Kidney (tissue), 14 donors: Measurements from ENCODE around the gene FHL1. TPM values are rescaled to one million over a fixed set of nuclear protein-coding genes. Genes with fewer than 3 reads are reported as not detected.
A peak's percentile ranks its signal among the peaks of the same experiment; 100 is the strongest.
"Not testable (repeated sequence)": the region's sequence is repeated elsewhere in the genome, so short reads cannot be mapped to it uniquely, and the experiment has no call there.

Source experiments
- DNase-seq, 5 donors: peaks; one replicate each; pipeline ENCODE4 v3.0.0-alpha.2; 2013 to 2020
- FAIRE-seq: peaks from 2 replicates; lab custom pipeline; 2012; peaks lifted over from hg19 to GRCh38; lab: Jason Lieb, UNC
- H3K27ac ChIP-seq, 2 donors: one replicate each; pipeline ENCODE4 v1.7.0; 2013; ENCODE audit warnings: low read depth in 2 of 2, low read length in 2 of 2, inconsistent platforms in 1 of 2
- H3K27me3 ChIP-seq: one replicate; pipeline ENCODE4 v1.7.1; 2013; ENCODE audit warnings: low read length, inconsistent platforms; ENCODE audit not compliant: control insufficient read depth, insufficient read depth
- H3K36me3 ChIP-seq, 3 donors: one replicate each; pipeline versions ENCODE4 v1.7.0 to v1.7.1; 2013; ENCODE audit warnings: low read length in 3 of 3, control low read depth in 1 of 3, inconsistent platforms in 1 of 3; ENCODE audit not compliant: insufficient read depth in 3 of 3, control insufficient read depth in 2 of 3
- H3K4me1 ChIP-seq, 3 donors: one replicate each; pipeline versions ENCODE4 v1.7.0 to v1.7.1; 2013; ENCODE audit warnings: low read length in 3 of 3, inconsistent platforms in 1 of 3, low read depth in 1 of 3; ENCODE audit not compliant: control insufficient read depth in 2 of 3, insufficient read depth in 2 of 3
- H3K4me3 ChIP-seq, 3 donors: one replicate each; pipeline versions ENCODE4 v1.7.0 to v1.8.1; 2013; ENCODE audit warnings: low read length in 3 of 3, control low read depth in 1 of 3, inconsistent platforms in 1 of 3
- H3K9ac ChIP-seq, 3 donors: one replicate each; pipeline versions ENCODE4 v1.7.0 to v1.7.1; 2013; ENCODE audit warnings: low read length in 3 of 3, control low read depth in 1 of 3, inconsistent platforms in 1 of 3
- H3K9me3 ChIP-seq, 3 donors: one replicate each; pipeline versions ENCODE4 v1.7.0 to v1.7.1; 2013; ENCODE audit warnings: low read length in 3 of 3, control low read depth in 1 of 3, inconsistent platforms in 1 of 3; ENCODE audit not compliant: control insufficient read depth in 2 of 3, insufficient read depth in 1 of 3
- CTCF ChIP-seq: IDR thresholded peaks from 3 replicates; pipeline ENCODE4 v1.5.1; 2012; ENCODE audit warnings: mild to moderate bottlenecking, moderate library complexity, borderline replicate concordance; ENCODE audit not compliant: insufficient read depth; ENCODE audit errors: extremely low read depth
- intact Hi-C: fragments of 100-400 bp; cut with DNase I; formaldehyde crosslinking; loops from one replicate; pipeline ENCODE4 v1.11.1; 2022
- polyA plus RNA-seq: library from polyadenylated mRNA; stranded (reverse); fragments of 350-450 nt; fragmentation: Illumina TruSeq; extraction: RNeasy Lipid Tissue Mini Kit (QIAGEN cat#74804); gene quantifications from one replicate; pipeline ENCODE4 v1.2.3, GENCODE V29; 2014; ENCODE audit warnings: low read depth, low replicate concordance; ENCODE audit not compliant: insufficient read depth
- total RNA-seq: library from RNA; stranded (reverse); fragmentation: NEBNext Ultra II Directional; extraction: Animal tissue kit (Norgen Biotek cat#: 25700); gene quantifications from one replicate; pipeline ENCODE4 v1.2.1, GENCODE V29; 2021
- donor health status: control.
- donor health status: control.
- donor health status: control.
- donor health status: control.
- donor health status: control.
- donor health status: DM: yes; HTN: yes; CAD: no.
- donor health status: Normal renal cell carcinoma (clear cell type).

The FHL1 gene
- total and polyA plus RNA-seq, 2 donors from 2014 or later: 44.0 to 168 TPM

DNA sequence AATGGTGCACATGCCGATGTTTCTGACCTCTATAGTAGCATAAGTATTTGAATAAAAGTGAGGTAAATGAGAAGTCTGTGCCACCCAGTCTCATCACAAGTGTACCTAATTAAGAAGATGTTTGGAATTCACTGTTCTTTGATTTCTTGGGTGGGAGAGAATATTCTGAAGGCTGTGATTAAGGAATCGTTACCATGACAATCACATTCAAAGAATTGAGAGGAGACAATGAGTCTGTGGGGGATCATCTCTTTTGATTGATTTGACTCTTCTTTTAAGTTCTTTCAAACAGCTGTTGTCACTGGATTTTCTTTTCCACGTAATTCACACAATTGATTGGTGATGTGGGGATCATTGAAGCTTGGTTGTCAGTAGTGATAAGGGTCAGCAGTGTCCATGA lies 18.1 kb downstream of the FHL1 start:
- H3K27ac ChIP-seq: no peak overlapping the region
- H3K4me3 ChIP-seq: no peak overlapping the region
- intact Hi-C loops: no loop called here
- peaks cover 0 to 5% (median 0%) of the 10 kb centered on the region in 3 donors for H3K4me1 ChIP-seq
- no peaks in the 10 kb centered on the region for H3K36me3 ChIP-seq
- H3K27me3 ChIP-seq: peaks cover 2% of the 10 kb centered on the region
- TF ChIP-seq CTCF: no peak
- H3K9me3 ChIP-seq: no peaks in the 10 kb centered on the region
- no peak for DNase-seq
- no peak for FAIRE-seq
- H3K9ac ChIP-seq: no peak overlapping the region

- Histone ChIP-seq H3K9ac (no peak overlapping the region), H3K27ac (no peak overlapping the region), H3K4me1 (peaks cover 0 to 7% (median 0%) of the 10 kb centered on the region in 3 donors), H3K36me3 (no peaks in the 10 kb centered on the region), H3K27me3 (peaks cover 2% of the 10 kb centered on the region), H3K4me3 (no peak overlapping the region), H3K9me3 (no peaks in the 10 kb centered on the region)
- DNase-seq (peak in 2 of 5 donors; percentile 16 to 47), FAIRE-seq (no peak)
- intact Hi-C loops: no loop called here
- peak; percentile 32 for TF ChIP-seq CTCF
Measured at GRCh38 chrX:136166221-136166855, 19.0 kb downstream of the FHL1 start.

- DNase-seq, intact Hi-C loops, H3K27me3 ChIP-seq, FAIRE-seq, H3K9me3 ChIP-seq, H3K36me3 ChIP-seq, H3K9ac ChIP-seq, H3K4me3 ChIP-seq, H3K4me1 ChIP-seq: not testable (repeated sequence)
- peak overlapping the region in 1 of 2 donors; percentile 17 for H3K27ac ChIP-seq
Measured at GRCh38 chrX:136167989-136168388, 20.7 kb downstream of the FHL1 start.

DNA sequence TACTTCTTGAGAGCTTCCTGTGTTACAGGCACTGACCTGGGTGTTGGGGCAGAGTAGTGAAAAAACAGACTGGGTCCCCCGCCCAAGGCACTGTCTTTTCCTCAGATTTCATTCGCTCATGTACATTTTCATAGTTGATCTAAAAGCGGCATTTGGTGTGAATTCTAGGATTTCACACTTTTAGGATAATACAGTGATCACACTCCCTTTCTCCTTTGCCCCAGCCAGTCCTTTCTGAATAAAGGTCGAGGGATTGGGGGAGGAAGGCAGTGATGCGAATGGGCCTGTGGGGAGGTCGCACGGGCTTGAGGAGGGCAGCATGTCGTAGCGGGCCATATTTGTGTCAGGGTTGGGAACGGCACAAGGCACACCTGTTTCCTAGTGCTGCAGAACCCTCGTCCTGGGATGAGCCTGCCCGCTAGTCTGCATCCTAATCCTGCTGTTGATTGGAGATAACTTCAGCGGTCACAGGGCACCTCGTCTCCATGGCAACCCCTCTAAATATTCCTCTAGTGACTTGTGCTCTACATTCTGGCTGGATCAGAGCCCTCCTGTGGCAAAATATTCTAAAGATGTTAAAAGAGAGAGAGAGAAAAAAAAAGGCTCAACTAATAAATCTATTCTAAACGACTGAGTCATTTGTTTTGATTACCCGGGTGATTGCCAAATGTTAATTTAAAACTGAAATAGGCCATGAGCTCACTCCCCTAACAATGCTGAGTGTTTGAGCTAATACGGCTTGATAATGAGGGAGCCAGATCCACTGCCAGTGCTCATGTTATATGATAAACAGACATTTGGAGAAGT lies 21.8 kb downstream of the FHL1 start:
- H3K9me3 ChIP-seq: no peaks in the 10 kb centered on the region
- peak overlapping the region; percentile 53 to 72 for H3K27ac ChIP-seq
- peaks cover 0 to 7% (median 0%) of the 10 kb centered on the region in 3 donors for H3K4me1 ChIP-seq
- peaks cover 2% of the 10 kb centered on the region for H3K27me3 ChIP-seq
- TF ChIP-seq CTCF: no peak
- no peaks in the 10 kb centered on the region for H3K36me3 ChIP-seq
- H3K9ac ChIP-seq: peak overlapping the region in 1 of 3 donors; percentile 22
- FAIRE-seq (peak; percentile 52), DNase-seq (peak in 4 of 5 donors; percentile 49 to 79 (median 66))
- no peak overlapping the region for H3K4me3 ChIP-seq
- intact Hi-C loops: no loop called here
